ENCODE results near the gene PPT1.

Gene PPT1

GRCh38 chr1:40096977-40097782, at the start of gene PPT1:
Gene PPT1 (minus strand): TSS chr1:40097252. CDS start chr1:40097238, 14 bp downstream.
- Histone ChIP-seq H3K9me3 (ENCODE audit: control insufficient read depth, low read length) (no peaks in the 10 kb centered on the region), H3K9ac (ENCODE audit: low read length) (peak within 1 kb of the TSS; percentile 76), H3K36me3 (ENCODE audit: control insufficient read depth, insufficient read depth, low read length) (no peaks in the 10 kb centered on the region), H3K4me3 (ENCODE audit: low read length) (peak within 1 kb of the TSS; percentile 90), H3K27me3 (ENCODE audit: control insufficient read depth, insufficient read depth, low read length) (no peaks in the 10 kb centered on the region), H3K4me1 (ENCODE audit: control insufficient read depth, insufficient read depth, low read length) (peaks cover 4% of the 10 kb centered on the region)

- no peaks in the 10 kb centered on the region for H3K9me3 ChIP-seq (ENCODE audit: control insufficient read depth, low read length)
- no peaks in the 10 kb centered on the region for H3K4me1 ChIP-seq (ENCODE audit: control insufficient read depth, insufficient read depth, low read length)
- H3K36me3 ChIP-seq (ENCODE audit: control insufficient read depth, insufficient read depth, low read length), result no peaks in the 10 kb centered on the region
- H3K9ac ChIP-seq (ENCODE audit: low read length), result no peak overlapping the region
- H3K4me3 ChIP-seq (ENCODE audit: low read length), result no peak overlapping the region
- peaks cover 18% of the 10 kb centered on the region for H3K27me3 ChIP-seq (ENCODE audit: control insufficient read depth, insufficient read depth, low read length)
Measured at GRCh38 chr1:40143891-40144575, 47.0 kb upstream of the PPT1 start.

GRCh38 chr1:40141878-40142535, 45.0 kb upstream of the PPT1 start:
- Histone ChIP-seq H3K4me1 (ENCODE audit: control insufficient read depth, insufficient read depth, low read length) (no peaks in the 10 kb centered on the region), H3K9ac (ENCODE audit: low read length) (no peak overlapping the region), H3K4me3 (ENCODE audit: low read length) (no peak overlapping the region), H3K36me3 (ENCODE audit: control insufficient read depth, insufficient read depth, low read length) (no peaks in the 10 kb centered on the region), H3K27me3 (ENCODE audit: control insufficient read depth, insufficient read depth, low read length) (peaks cover 17% of the 10 kb centered on the region), H3K9me3 (ENCODE audit: control insufficient read depth, low read length) (no peaks in the 10 kb centered on the region)

GRCh38 chr1:40140211-40140973, 43.3 kb upstream of the PPT1 start:
- no peak overlapping the region for H3K4me3 ChIP-seq (ENCODE audit: low read length)
- H3K36me3 ChIP-seq (ENCODE audit: control insufficient read depth, insufficient read depth, low read length), result no peaks in the 10 kb centered on the region
- no peaks in the 10 kb centered on the region for H3K4me1 ChIP-seq (ENCODE audit: control insufficient read depth, insufficient read depth, low read length)
- peaks cover 11% of the 10 kb centered on the region for H3K27me3 ChIP-seq (ENCODE audit: control insufficient read depth, insufficient read depth, low read length)
- H3K9ac ChIP-seq (ENCODE audit: low read length), result no peak overlapping the region
- no peaks in the 10 kb centered on the region for H3K9me3 ChIP-seq (ENCODE audit: control insufficient read depth, low read length)

GRCh38 chr1:40133839-40134238, 36.8 kb upstream of the PPT1 start:
- H3K4me1 ChIP-seq (ENCODE audit: control insufficient read depth, insufficient read depth, low read length), result no peaks in the 10 kb centered on the region
- no peaks in the 10 kb centered on the region for H3K9me3 ChIP-seq (ENCODE audit: control insufficient read depth, low read length)
- peaks cover 11% of the 10 kb centered on the region for H3K27me3 ChIP-seq (ENCODE audit: control insufficient read depth, insufficient read depth, low read length)
- H3K36me3 ChIP-seq (ENCODE audit: control insufficient read depth, insufficient read depth, low read length), result no peaks in the 10 kb centered on the region
- no peak overlapping the region for H3K9ac ChIP-seq (ENCODE audit: low read length)
- H3K4me3 ChIP-seq (ENCODE audit: low read length), result no peak overlapping the region

- Histone ChIP-seq H3K9me3 (ENCODE audit: control insufficient read depth, low read length) (no peaks in the 10 kb centered on the region), H3K9ac (ENCODE audit: low read length) (no peak overlapping the region), H3K27me3 (ENCODE audit: control insufficient read depth, insufficient read depth, low read length) (peaks cover 11% of the 10 kb centered on the region), H3K36me3 (ENCODE audit: control insufficient read depth, insufficient read depth, low read length) (no peaks in the 10 kb centered on the region), H3K4me3 (ENCODE audit: low read length) (no peak overlapping the region), H3K4me1 (ENCODE audit: control insufficient read depth, insufficient read depth, low read length) (no peaks in the 10 kb centered on the region)
Measured at GRCh38 chr1:40133312-40133665, 36.2 kb upstream of the PPT1 start.

GRCh38 chr1:40132383-40133311, 35.6 kb upstream of the PPT1 start:
- H3K9ac ChIP-seq (ENCODE audit: low read length), result no peak overlapping the region

GRCh38 chr1:40130892-40131291, 33.8 kb upstream of the PPT1 start:
- Histone ChIP-seq H3K9ac (ENCODE audit: low read length) (no peak overlapping the region), H3K36me3 (ENCODE audit: control insufficient read depth, insufficient read depth, low read length) (no peaks in the 10 kb centered on the region), H3K9me3 (ENCODE audit: control insufficient read depth, low read length) (no peaks in the 10 kb centered on the region), H3K4me1 (ENCODE audit: control insufficient read depth, insufficient read depth, low read length) (no peaks in the 10 kb centered on the region), H3K4me3 (ENCODE audit: low read length) (no peak overlapping the region), H3K27me3 (ENCODE audit: control insufficient read depth, insufficient read depth, low read length) (peaks cover 11% of the 10 kb centered on the region)

More at GRCh38 chr1:40132383-40133311, 35.6 kb upstream of the PPT1 start:
- Histone ChIP-seq H3K9me3 (ENCODE audit: control insufficient read depth, low read length) (no peaks in the 10 kb centered on the region), H3K4me3 (ENCODE audit: low read length) (no peak overlapping the region), H3K36me3 (ENCODE audit: control insufficient read depth, insufficient read depth, low read length) (no peaks in the 10 kb centered on the region), H3K27me3 (ENCODE audit: control insufficient read depth, insufficient read depth, low read length) (peaks cover 11% of the 10 kb centered on the region), H3K4me1 (ENCODE audit: control insufficient read depth, insufficient read depth, low read length) (no peaks in the 10 kb centered on the region)

GRCh38 chr1:40122855-40123254, 25.8 kb upstream of the PPT1 start:
- no peaks in the 10 kb centered on the region for H3K27me3 ChIP-seq (ENCODE audit: control insufficient read depth, insufficient read depth, low read length)
- no peak overlapping the region for H3K4me3 ChIP-seq (ENCODE audit: low read length)
- no peaks in the 10 kb centered on the region for H3K36me3 ChIP-seq (ENCODE audit: control insufficient read depth, insufficient read depth, low read length)
- H3K4me1 ChIP-seq (ENCODE audit: control insufficient read depth, insufficient read depth, low read length), result no peaks in the 10 kb centered on the region
- H3K9ac ChIP-seq (ENCODE audit: low read length), result no peak overlapping the region
- H3K9me3 ChIP-seq (ENCODE audit: control insufficient read depth, low read length), result no peaks in the 10 kb centered on the region

GRCh38 chr1:40120128-40120527, 23.1 kb upstream of the PPT1 start:
- H3K9ac ChIP-seq (ENCODE audit: low read length), result no peak overlapping the region
- no peaks in the 10 kb centered on the region for H3K27me3 ChIP-seq (ENCODE audit: control insufficient read depth, insufficient read depth, low read length)
- no peaks in the 10 kb centered on the region for H3K9me3 ChIP-seq (ENCODE audit: control insufficient read depth, low read length)
- H3K4me3 ChIP-seq (ENCODE audit: low read length), result no peak overlapping the region
- no peaks in the 10 kb centered on the region for H3K4me1 ChIP-seq (ENCODE audit: control insufficient read depth, insufficient read depth, low read length)
- no peaks in the 10 kb centered on the region for H3K36me3 ChIP-seq (ENCODE audit: control insufficient read depth, insufficient read depth, low read length)

GRCh38 chr1:40114400-40114799, 17.3 kb upstream of the PPT1 start:
- no peaks in the 10 kb centered on the region for H3K9me3 ChIP-seq (ENCODE audit: control insufficient read depth, low read length)
- no peaks in the 10 kb centered on the region for H3K27me3 ChIP-seq (ENCODE audit: control insufficient read depth, insufficient read depth, low read length)
- H3K36me3 ChIP-seq (ENCODE audit: control insufficient read depth, insufficient read depth, low read length), result no peaks in the 10 kb centered on the region
- H3K4me3 ChIP-seq (ENCODE audit: low read length), result no peak overlapping the region
- H3K4me1 ChIP-seq (ENCODE audit: control insufficient read depth, insufficient read depth, low read length), result no peaks in the 10 kb centered on the region
- H3K9ac ChIP-seq (ENCODE audit: low read length), result no peak overlapping the region
